GM12892 (cell line): Measurements from ENCODE around the gene OAS1.

Experiments used
- POLR2A ChIP-seq: IDR thresholded peaks from 2 replicates; pipeline ENCODE4 v1.6.1; 2011; ENCODE audit warnings: low read depth, low read length, control low read depth
- POLR2AphosphoS5 ChIP-seq: IDR thresholded peaks from 2 replicates; pipeline ENCODE4 v1.6.1; 2011; ENCODE audit warnings: low read depth, low read length, control low read depth

GRCh38 chr12:112924986-112925385, 18.2 kb downstream of the OAS1 start:
- no peak for TF ChIP-seq POLR2A
- no peak for TF ChIP-seq POLR2AphosphoS5
